Measurements from ENCODE around the gene DCAF10. TPM values are rescaled to one million over a fixed set of nuclear protein-coding genes. Genes with fewer than 3 reads are reported as not detected.

DCAF10 gene
- total and polyA plus RNA-seq, 2 of the 13 experiments (the other 11 are each of a cell fraction or from before 2014, with no cell fraction given): 9.2 to 20.3 TPM

GRCh38 chr9:37840560-37841194 is 40.1 kb downstream of the DCAF10 start (continued):
- TF ChIP-seq ZNF792 (CRISPR knock-in tag; IDR thresholded peaks at IDR 0.05) (no peak), SKI (IDR thresholded peaks at IDR 0.05; ENCODE audit: partially characterized antibody) (no peak), ZNF160 (CRISPR knock-in tag; IDR thresholded peaks at IDR 0.05) (no peak)

- Histone ChIP-seq H3K9ac (ENCODE audit: insufficient read depth, low read depth, low read length) (no peak overlapping the region), H3K4me1 (ENCODE audit: insufficient read depth, low read length) (no peaks in the 10 kb centered on the region), H3K36me3 (replicated peaks in 1 of 2; ENCODE audit: control insufficient read depth in 1 of 2, insufficient read depth in 2 of 2, low read length in 2 of 2) (peaks cover 1 to 3% of the 10 kb centered on the region in 2 experiments; a peak in 2 of 5 replicates), H3K4me3 (replicated peaks in 1 of 3; ENCODE audit: insufficient read depth in 1 of 3, low read depth in 2 of 3, low read length in 3 of 3) (no peak overlapping the region), H3K79me2 (ENCODE audit: insufficient read depth, low read length) (no peaks in the 10 kb centered on the region), H3K9me3 (ENCODE audit: low read length) (no peaks in the 10 kb centered on the region), H4K20me1 (ENCODE audit: insufficient read depth, low read length) (no peaks in the 10 kb centered on the region), H2AFZ (ENCODE audit: low read length) (no peak overlapping the region), H3K4me2 (ENCODE audit: low read depth, low read length) (no peak overlapping the region), H3K27me3 (ENCODE audit: control insufficient read depth in 1 of 2, insufficient read depth in 2 of 2, low read length in 2 of 2) (no peaks in the 10 kb centered on the region), H3K27ac (ENCODE audit: extremely low read length, insufficient read depth, low read length) (no peak overlapping the region)
- BruUV-seq (replicated peaks): no TSS peak
- DNase-seq (ENCODE audit: low spot score) (no peak), FAIRE-seq (no peak), ATAC-seq (no peak)
- 93% methylated on average over 2 of the region's 2 CpGs for WGBS (ENCODE audit: low lambda C conversion rate)
- TF ChIP-seq MYPOP (CRISPR knock-in tag; IDR thresholded peaks at IDR 0.05) (no peak), SOX6 (IDR thresholded peaks at IDR 0.05) (no peak), SOX6 (CRISPR knock-in tag; IDR thresholded peaks at IDR 0.05) (no peak), KLF6 (CRISPR knock-in tag; IDR thresholded peaks at IDR 0.05) (no peak), ZNF121 (CRISPR knock-in tag; IDR thresholded peaks at IDR 0.05) (peak; percentile 58), ARHGAP35 (CRISPR knock-in tag; IDR thresholded peaks at IDR 0.05; ENCODE audit: borderline replicate concordance) (no peak), ZNF557 (CRISPR knock-in tag; IDR thresholded peaks at IDR 0.05) (no peak), POLR2A (IDR thresholded peaks at IDR 0.05; ENCODE audit: insufficient read depth in 1 of 2, low read depth in 2 of 2, low read length in 2 of 2) (no peak)
- intact Hi-C loops (cut with micrococcal nuclease; ENCODE audit: unreplicated experiment): no loop called here
- ChIA-PET CTCF (ENCODE audit: low intra/inter-chr PET ratio, low total read pairs) (no interaction called here), POLR2A (no interaction called here)
- in situ Hi-C loops (cut with HindIII; ENCODE audit: extremely low pct_ligation_motif_present, low pct_unique_long_range_greater_than_20kb): no loop called here
These were observed 51.6 kb downstream of the DCAF10 start for GRCh38 chr9:37852222-37852621.

Measured in HepG2 (cell line).